ENCODE data around the gene ZSCAN9. TPM values are rescaled to one million over a fixed set of nuclear protein-coding genes. Genes with fewer than 3 reads are reported as not detected.

ZSCAN9 gene
- total and polyA plus RNA-seq, 9 of the 15 experiments (the other 6 are each of a cell fraction or from before 2014, with no cell fraction given), result 18.8 to 48.9 (median 28.7) TPM

DNA sequence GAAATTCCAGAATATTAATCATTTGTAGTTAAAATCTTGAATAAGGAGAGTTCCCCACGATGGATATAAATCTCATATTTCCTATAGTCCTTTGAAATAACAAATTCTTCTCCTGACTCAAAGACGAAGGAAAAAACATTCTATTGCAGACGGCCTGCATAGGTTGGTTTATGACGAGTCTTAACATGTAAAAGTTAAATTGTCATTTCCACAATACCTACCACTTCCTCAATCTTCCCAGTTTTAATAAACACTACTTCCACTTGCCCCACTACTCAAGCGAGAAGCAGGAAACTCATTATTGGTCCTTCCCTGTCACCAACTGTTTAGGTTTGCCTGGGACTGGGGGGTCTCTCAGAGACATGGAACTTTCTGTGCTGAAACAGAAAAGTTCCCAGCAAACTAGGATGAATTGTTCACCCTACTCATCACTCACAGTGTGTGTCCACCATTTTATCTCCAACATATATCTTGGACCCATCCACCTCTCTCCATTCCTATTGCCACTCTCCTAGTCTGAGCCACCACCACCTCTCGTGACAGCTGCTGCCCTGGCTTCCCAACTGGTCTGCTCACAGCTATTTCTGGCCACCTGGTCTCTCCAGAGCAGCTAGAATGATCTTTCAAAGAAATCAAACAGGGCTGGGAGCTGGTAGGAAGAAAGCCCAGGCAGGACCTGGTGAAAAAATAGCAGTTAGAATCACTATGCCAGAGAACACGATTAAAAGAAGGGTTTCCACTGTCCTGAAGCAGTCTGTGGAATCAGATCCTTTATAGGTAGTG lies 15.1 kb upstream of the ZSCAN9 start (continued):
- no peak for TF ChIP-seq NBN (IDR thresholded peaks at IDR 0.05; ENCODE audit: low read depth)
- no peak for TF ChIP-seq GTF2F1 (IDR thresholded peaks at IDR 0.05; ENCODE audit: low read depth, low read length)
- TF ChIP-seq JUN (IDR thresholded peaks at IDR 0.05; ENCODE audit: borderline replicate concordance, low read depth, low read length), result no peak
- no peak for TF ChIP-seq JUN (CRISPR knock-in tag; IDR thresholded peaks at IDR 0.05; ENCODE audit: borderline replicate concordance)
- TF ChIP-seq RB1 (IDR thresholded peaks at IDR 0.05; ENCODE audit: low read depth), result no peak
- TF ChIP-seq, protein P1, sequence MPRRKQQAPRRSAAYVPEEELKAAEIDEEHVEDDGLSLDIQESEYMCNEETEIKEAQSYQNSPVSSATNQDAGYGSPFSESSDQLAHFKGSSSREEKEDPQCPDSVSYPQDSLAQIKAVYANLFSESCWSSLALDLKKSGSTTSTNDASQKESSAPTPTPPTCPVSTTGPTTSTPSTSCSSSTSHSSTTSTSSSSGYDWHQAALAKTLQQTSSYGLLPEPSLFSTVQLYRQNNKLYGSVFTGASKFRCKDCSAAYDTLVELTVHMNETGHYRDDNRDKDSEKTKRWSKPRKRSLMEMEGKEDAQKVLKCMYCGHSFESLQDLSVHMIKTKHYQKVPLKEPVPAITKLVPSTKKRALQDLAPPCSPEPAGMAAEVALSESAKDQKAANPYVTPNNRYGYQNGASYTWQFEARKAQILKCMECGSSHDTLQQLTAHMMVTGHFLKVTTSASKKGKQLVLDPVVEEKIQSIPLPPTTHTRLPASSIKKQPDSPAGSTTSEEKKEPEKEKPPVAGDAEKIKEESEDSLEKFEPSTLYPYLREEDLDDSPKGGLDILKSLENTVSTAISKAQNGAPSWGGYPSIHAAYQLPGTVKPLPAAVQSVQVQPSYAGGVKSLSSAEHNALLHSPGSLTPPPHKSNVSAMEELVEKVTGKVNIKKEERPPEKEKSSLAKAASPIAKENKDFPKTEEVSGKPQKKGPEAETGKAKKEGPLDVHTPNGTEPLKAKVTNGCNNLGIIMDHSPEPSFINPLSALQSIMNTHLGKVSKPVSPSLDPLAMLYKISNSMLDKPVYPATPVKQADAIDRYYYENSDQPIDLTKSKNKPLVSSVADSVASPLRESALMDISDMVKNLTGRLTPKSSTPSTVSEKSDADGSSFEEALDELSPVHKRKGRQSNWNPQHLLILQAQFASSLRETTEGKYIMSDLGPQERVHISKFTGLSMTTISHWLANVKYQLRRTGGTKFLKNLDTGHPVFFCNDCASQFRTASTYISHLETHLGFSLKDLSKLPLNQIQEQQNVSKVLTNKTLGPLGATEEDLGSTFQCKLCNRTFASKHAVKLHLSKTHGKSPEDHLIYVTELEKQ (CRISPR knock-in tag; IDR thresholded peaks at IDR 0.05), result no peak
- TF ChIP-seq TBP (optimal IDR thresholded peaks at IDR 0.05; ENCODE audit: low read depth, low read length), result peak; percentile 18
- no peak for TF ChIP-seq ZNF445 (CRISPR knock-in tag; IDR thresholded peaks at IDR 0.05; ENCODE audit: low read depth)
- peak; percentile 42; the same call in 1 of the 2 replicates for TF ChIP-seq EHMT2 (IDR thresholded peaks at IDR 0.05)
- no peak for TF ChIP-seq DNMT1 (IDR thresholded peaks at IDR 0.05)
- TF ChIP-seq BRF1 (IDR thresholded peaks at IDR 0.05; ENCODE audit: borderline replicate concordance, extremely low read depth, insufficient read length), result no peak
- TF ChIP-seq MTA1 (IDR thresholded peaks at IDR 0.05; ENCODE audit: borderline replicate concordance), result no peak
- TF ChIP-seq, protein P2, sequence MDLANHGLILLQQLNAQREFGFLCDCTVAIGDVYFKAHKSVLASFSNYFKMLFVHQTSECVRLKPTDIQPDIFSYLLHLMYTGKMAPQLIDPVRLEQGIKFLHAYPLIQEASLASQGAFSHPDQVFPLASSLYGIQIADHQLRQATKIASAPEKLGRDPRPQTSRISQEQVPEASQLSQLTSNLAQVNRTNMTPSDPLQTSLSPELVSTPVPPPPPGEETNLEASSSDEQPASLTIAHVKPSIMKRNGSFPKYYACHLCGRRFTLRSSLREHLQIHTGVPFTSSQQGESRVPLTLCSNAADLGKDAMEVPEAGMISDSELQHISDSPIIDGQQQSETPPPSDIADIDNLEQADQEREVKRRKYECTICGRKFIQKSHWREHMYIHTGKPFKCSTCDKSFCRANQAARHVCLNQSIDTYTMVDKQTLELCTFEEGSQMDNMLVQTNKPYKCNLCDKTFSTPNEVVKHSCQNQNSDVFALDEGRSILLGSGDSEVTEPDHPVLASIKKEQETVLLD (IDR thresholded peaks at IDR 0.05), result no peak
- no peak for TF ChIP-seq CHD4 (IDR thresholded peaks at IDR 0.05; ENCODE audit: insufficient read depth, insufficient replicate concordance, low read depth, low read length, poor library complexity, severe bottlenecking)
- peak; percentile 24; the same call in 1 of the 2 replicates for TF ChIP-seq GATA2 (CRISPR knock-in tag; IDR thresholded peaks at IDR 0.05)
- no peak for TF ChIP-seq HNRNPLL (IDR thresholded peaks at IDR 0.05; ENCODE audit: low read depth, low read length, poor library complexity, severe bottlenecking)
- TF ChIP-seq ZNF668 (CRISPR knock-in tag; IDR thresholded peaks at IDR 0.05), result no peak
- no peak for TF ChIP-seq BCOR (IDR thresholded peaks at IDR 0.05)
- TF ChIP-seq OTX1 (CRISPR knock-in tag; IDR thresholded peaks at IDR 0.05), result no peak
- no peak for TF ChIP-seq HEY1 (CRISPR knock-in tag; IDR thresholded peaks at IDR 0.05; ENCODE audit: borderline replicate concordance)

Data from K562 (cell line).